Body of pancreas (tissue), 4 donors: ENCODE results near the gene GPC2.

Source experiments
- CTCF ChIP-seq, 7 experiments: fragments of 450-650 bp in 4 of 7; fragments of 200-600 bp in 3 of 7; sonication (generic) in 3 of 7; IDR thresholded peaks; one replicate each; pipeline ENCODE4 v1.5.1; 2016 to 2019; ENCODE audit warnings: antibody characterized with exemption in 7 of 7
- POLR2A ChIP-seq, 3 donors: fragments of 450-650 bp; IDR thresholded peaks; one replicate each; pipeline ENCODE4 v1.6.1; 2016; ENCODE audit warnings: antibody characterized with exemption in 3 of 3, mild to moderate bottlenecking in 2 of 3

- TF ChIP-seq POLR2A (IDR thresholded peaks at IDR 0.05) (no peak), CTCF (IDR thresholded peaks at IDR 0.05) (no peak)
Observed at GRCh38 chr7:100173806-100174495, 3.2 kb downstream of the GPC2 start.
